IMR-90 (cell line): ENCODE results near the gene CTNND2. TPM values are rescaled to one million over a fixed set of nuclear protein-coding genes. Genes with fewer than 3 reads are reported as not detected.

Experiments used
- ATAC-seq: fragments of 200-7000 bp; cut with Tn5 transposase; 2 replicates; pipeline ENCODE4 v1.9.1; 2020; ENCODE audit warnings: low read depth, mild to moderate bottlenecking, moderate library complexity
- BruUV-seq: library from RNA; stranded (reverse); fragments of 400-500 nt; replicated peaks from 2 replicates; lab custom pipeline; 2021; lab: Mats Ljungman, UMichigan
- CTCF ChIA-PET: fragments of 300-600 bp; formaldehyde crosslinking; extraction: SDS; loops from one replicate; lab custom pipeline; 2021; ENCODE audit warnings: antibody characterized with exemption; lab: Yijun Ruan, JAX
- POLR2A ChIA-PET: fragments of 300-600 bp; sonication (Branson Sonifier 250); formaldehyde crosslinking; loops from one replicate; lab custom pipeline; 2022; ENCODE audit warnings: antibody characterized with exemption; ENCODE audit not compliant: unreplicated experiment; lab: Charles Lee
- DNase-seq: peaks from one replicate; pipeline ENCODE4 v3.0.0; 2013
- H2AFZ ChIP-seq: replicated peaks from 2 replicates; pipeline ENCODE3; 2013; ENCODE audit warnings: low read length, mild to moderate bottlenecking; ENCODE audit not compliant: poor library complexity
- H2AK5ac ChIP-seq: 2 replicates; pipeline ENCODE4 v1.6.1; 2013; ENCODE audit warnings: low read depth, low read length, inconsistent platforms
- H2AK9ac ChIP-seq: replicated peaks from 2 replicates; pipeline ENCODE3; 2013; ENCODE audit warnings: mild to moderate bottlenecking, low read depth, low read length, moderate library complexity; ENCODE audit not compliant: poor library complexity
- H2BK120ac ChIP-seq: 2 replicates; pipeline ENCODE4 v1.6.1; 2013; ENCODE audit warnings: low read depth, low read length, inconsistent platforms
- H2BK15ac ChIP-seq: 3 replicates; pipeline ENCODE4 v1.6.1; 2013; ENCODE audit warnings: low read depth, low read length, inconsistent platforms
- H2BK20ac ChIP-seq: 2 replicates; pipeline ENCODE4 v1.6.1; 2013; ENCODE audit warnings: low read depth, mild to moderate bottlenecking, inconsistent platforms, low read length, moderate library complexity
- H2BK5ac ChIP-seq: 2 replicates; pipeline ENCODE4 v1.6.1; 2013; ENCODE audit warnings: mild to moderate bottlenecking, low read depth, low read length, inconsistent platforms; ENCODE audit not compliant: poor library complexity, severe bottlenecking
- H3K14ac ChIP-seq: replicated peaks from 2 replicates; pipeline ENCODE4 v1.6.1; 2013; ENCODE audit warnings: low read depth, low read length, inconsistent platforms
- H3K18ac ChIP-seq: 2 replicates; pipeline ENCODE4 v1.6.1; 2013; ENCODE audit warnings: low read depth, low read length, control low read depth
- H3K23ac ChIP-seq: 2 replicates; pipeline ENCODE4 v1.6.1; 2013; ENCODE audit warnings: low read depth, low read length, inconsistent platforms
- H3K27ac ChIP-seq: 2 replicates; pipeline ENCODE4 v1.5.1; 2013; ENCODE audit warnings: mild to moderate bottlenecking, control low read depth, low read length; ENCODE audit not compliant: insufficient read depth
- H3K27me3 ChIP-seq: 2 replicates; pipeline ENCODE4 v1.6.1; 2013; ENCODE audit warnings: low read length; ENCODE audit not compliant: control insufficient read depth, insufficient read depth
- H3K36me3 ChIP-seq: 2 replicates; pipeline ENCODE4 v1.6.1; 2013; ENCODE audit warnings: low read length, mixed read lengths; ENCODE audit not compliant: control insufficient read depth, insufficient read depth
- H3K4ac ChIP-seq: 2 replicates; pipeline ENCODE4 v1.6.1; 2013; ENCODE audit warnings: low read depth, low read length, inconsistent platforms
- H3K4me1 ChIP-seq: 2 replicates; pipeline ENCODE4 v1.6.1; 2013; ENCODE audit warnings: low read length, mixed read lengths; ENCODE audit not compliant: control insufficient read depth, insufficient read depth
- H3K4me2 ChIP-seq: 2 replicates; pipeline ENCODE4 v1.6.1; 2013; ENCODE audit warnings: low read depth, mild to moderate bottlenecking, control low read depth, low read length, moderate library complexity
- H3K4me3 ChIP-seq: 2 replicates; pipeline ENCODE4 v1.5.1; 2013; ENCODE audit warnings: low read depth, mild to moderate bottlenecking, control low read depth, low read length, moderate library complexity; ENCODE audit not compliant: insufficient read depth
- H3K56ac ChIP-seq: 2 replicates; pipeline ENCODE4 v1.6.1; 2013; ENCODE audit warnings: low read length, inconsistent platforms; ENCODE audit not compliant: insufficient read depth; ENCODE audit errors: extremely low read depth
- H3K79me1 ChIP-seq, 2 experiments: 2 replicates each; pipeline ENCODE4 v1.6.1; 2013; ENCODE audit warnings: low read length in 2 of 2, inconsistent platforms in 1 of 2, low read depth in 1 of 2
- H3K9ac ChIP-seq: 2 replicates; pipeline ENCODE4 v1.6.1; 2013; ENCODE audit warnings: low read depth, low read length, control low read depth
- H3K9me1 ChIP-seq: 2 replicates; pipeline ENCODE4 v1.6.1; 2013; ENCODE audit warnings: low read length, inconsistent platforms; ENCODE audit not compliant: insufficient read depth
- H3K9me3 ChIP-seq: 2 replicates; pipeline ENCODE4 v1.6.1; 2013; ENCODE audit warnings: low read length; ENCODE audit not compliant: control insufficient read depth, insufficient read depth
- H4K20me1 ChIP-seq: 2 replicates; pipeline ENCODE4 v1.6.1; 2013; ENCODE audit warnings: low read length, inconsistent platforms; ENCODE audit not compliant: insufficient read depth
- H4K5ac ChIP-seq: 2 replicates; pipeline ENCODE4 v1.6.1; 2013; ENCODE audit warnings: mild to moderate bottlenecking, low read depth, low read length, control low read depth
- H4K8ac ChIP-seq, 2 experiments: 2 replicates each; pipeline ENCODE4 v1.6.1; 2013; ENCODE audit warnings: low read depth in 2 of 2, low read length in 2 of 2, control low read depth in 1 of 2, inconsistent platforms in 1 of 2
- H4K91ac ChIP-seq: 2 replicates; pipeline ENCODE4 v1.6.1; 2013; ENCODE audit warnings: low read depth, low read length, inconsistent platforms; ENCODE audit not compliant: insufficient read depth
- BHLHE40 ChIP-seq: fragments of 150-350 bp; IDR thresholded peaks from 2 replicates; pipeline ENCODE4 v1.6.1; 2016; ENCODE audit warnings: mild to moderate bottlenecking, low read depth, low read length
- CEBPB ChIP-seq: IDR thresholded peaks from 2 replicates; pipeline ENCODE4 v1.6.1; 2012; ENCODE audit warnings: low read depth, low read length, improper control_type of control experiment
- CHD1 ChIP-seq: IDR thresholded peaks from 2 replicates; pipeline ENCODE4 v1.6.1; 2012; ENCODE audit warnings: low read depth, low read length, improper control_type of control experiment
- FOS ChIP-seq: fragments of 150-350 bp; IDR thresholded peaks from 2 replicates; pipeline ENCODE4 v1.6.1; 2016; ENCODE audit warnings: low read depth, low read length
- MAFK ChIP-seq: IDR thresholded peaks from 2 replicates; pipeline ENCODE4 v1.6.1; 2012; ENCODE audit warnings: low read depth, low read length, improper control_type of control experiment
- MAZ ChIP-seq: IDR thresholded peaks from 2 replicates; pipeline ENCODE4 v1.6.1; 2012; ENCODE audit warnings: low read depth, mild to moderate bottlenecking, low read length, improper control_type of control experiment, moderate library complexity, borderline replicate concordance
- MXI1 ChIP-seq: IDR thresholded peaks from 2 replicates; pipeline ENCODE4 v1.6.1; 2012; ENCODE audit warnings: low read depth, mild to moderate bottlenecking, low read length, moderate library complexity, borderline replicate concordance
- POLR2A ChIP-seq: IDR thresholded peaks from 2 replicates; pipeline ENCODE4 v1.6.1; 2012; ENCODE audit warnings: mild to moderate bottlenecking, low read depth, low read length
- RAD21 ChIP-seq: IDR thresholded peaks from 2 replicates; pipeline ENCODE4 v1.6.1; 2012; ENCODE audit warnings: low read length, improper control_type of control experiment
- RCOR1 ChIP-seq: IDR thresholded peaks from 2 replicates; pipeline ENCODE4 v1.6.1; 2012; ENCODE audit warnings: mild to moderate bottlenecking, low read length, improper control_type of control experiment; ENCODE audit not compliant: insufficient replicate concordance
- RFX5 ChIP-seq: IDR thresholded peaks from 2 replicates; pipeline ENCODE4 v1.8.0; 2012; ENCODE audit warnings: low read depth, mild to moderate bottlenecking, low read length, moderate library complexity
- SMC3 ChIP-seq: fragments of 150-350 bp; IDR thresholded peaks from 2 replicates; pipeline ENCODE4 v1.6.1; 2016; ENCODE audit warnings: low read depth, mild to moderate bottlenecking, antibody characterized with exemption, low read length, moderate library complexity
- USF2 ChIP-seq: fragments of 150-350 bp; IDR thresholded peaks from 2 replicates; pipeline ENCODE4 v1.6.1; 2017; ENCODE audit warnings: mild to moderate bottlenecking, antibody characterized with exemption, low read length, low read depth
- WGBS, 2 experiments: methylation state at CpG; one replicate each; pipeline versions ENCODE4 v1.1.5 to v1.1.7; 2013; ENCODE audit warnings: missing lambda C conversion rate in 2 of 2; ENCODE audit not compliant: insufficient read length in 1 of 2; ENCODE audit errors: extremely low coverage in 2 of 2; 5-methylcytosine and 5-hydroxymethylcytosine counted together
- dilution Hi-C: fragments of 300-500 bp; cut with HindIII; formaldehyde crosslinking; loops from one replicate; pipeline ENCODE4 v1.14.3; 2018; ENCODE audit warnings: low sequenced_read_pairs; ENCODE audit not compliant: unreplicated experiment
- in situ Hi-C: fragments of 300-500 bp; cut with MboI; formaldehyde crosslinking; loops from 3 replicates; pipeline ENCODE4 v1.14.3; 2019; ENCODE audit warnings: low sequenced_read_pairs, inconsistent platforms, mixed read lengths
- intact Hi-C: fragments of 100-400 bp; cut with micrococcal nuclease; formaldehyde crosslinking; loops from 2 replicates; pipeline ENCODE4 v1.10.0; 2022
- polyA plus RNA-seq, 3 experiments: library from polyadenylated mRNA; depleted of rRNA; stranded (reverse); fragments of >200 nt; gene quantifications; 2 replicates each; pipeline ENCODE4 v1.2.3, GENCODE V29; 2012; ENCODE audit warnings: low replicate concordance in 1 of 3
- total RNA-seq: library from RNA; depleted of rRNA; stranded (reverse); fragments of >200 nt; gene quantifications from 2 replicates; pipeline ENCODE4 v1.2.3, GENCODE V29; 2012

Gene CTNND2
- total and polyA plus RNA-seq, 2 of the 4 experiments (the other 2 are of a cell fraction): not detected

GRCh38 chr5:11658376-11658775, 245.9 kb downstream of the CTNND2 start:
- Histone ChIP-seq H2AK9ac (no peak overlapping the region), H3K4ac (no peak overlapping the region), H2BK20ac (no peak overlapping the region), H2AFZ (no peak overlapping the region), H3K79me1 (no peaks in the 10 kb centered on the region), H3K9me3 (peaks cover 5% of the 10 kb centered on the region), H3K23ac (no peak overlapping the region), H2BK5ac (no peak overlapping the region), H2BK120ac (no peak overlapping the region), H2BK15ac (no peak overlapping the region), H3K56ac (no peak overlapping the region), H3K27me3 (no peaks in the 10 kb centered on the region), H4K20me1 (no peaks in the 10 kb centered on the region), H3K4me2 (no peak overlapping the region), H4K8ac (no peak overlapping the region), H3K4me3 (no peak overlapping the region), H3K18ac (no peak overlapping the region), H3K9ac (no peak overlapping the region), H3K27ac (no peak overlapping the region), H3K14ac (no peak overlapping the region), H3K36me3 (no peaks in the 10 kb centered on the region), H3K4me1 (no peaks in the 10 kb centered on the region), H4K5ac (no peak overlapping the region), H4K91ac (no peak overlapping the region), H3K9me1 (no peaks in the 10 kb centered on the region), H2AK5ac (no peak overlapping the region)
- WGBS, 2 experiments: no CpG with 5 or more reads among the region's 5 CpGs
- no TSS peak for BruUV-seq
- ATAC-seq (no peak), DNase-seq (no peak)
- in situ Hi-C loops (no loop called here), intact Hi-C loops (no loop called here), dilution Hi-C loops (no loop called here)
- POLR2A ChIA-PET: no interaction called here
- no peak for TF ChIP-seq CEBPB
- TF ChIP-seq POLR2A: no peak
- no peak for TF ChIP-seq RAD21
- no peak for TF ChIP-seq FOS
- TF ChIP-seq CHD1: no peak
- TF ChIP-seq MXI1: no peak
- no peak for TF ChIP-seq MAZ
- TF ChIP-seq USF2: no peak
- no peak for TF ChIP-seq SMC3
- no peak for TF ChIP-seq BHLHE40
- no peak for TF ChIP-seq RFX5
- no peak for TF ChIP-seq RCOR1
- TF ChIP-seq MAFK: no peak
- CTCF ChIA-PET: no interaction called here
